Right lobe of liver (tissue), 4 donors: Measurements from ENCODE around the gene NLGN1.

Experiments used
- CTCF ChIP-seq, 4 donors: fragments of 200-600 bp in 3 of 4; fragments of 450-650 bp in 1 of 4; IDR thresholded peaks; one replicate each; pipeline versions ENCODE4 v1.5.1 to v1.8.0; 2016 to 2022; ENCODE audit warnings: antibody characterized with exemption in 4 of 4, mild to moderate bottlenecking in 2 of 4
- POLR2A ChIP-seq: fragments of 450-650 bp; IDR thresholded peaks from one replicate; pipeline ENCODE4 v1.6.1; 2017; ENCODE audit warnings: antibody characterized with exemption, mild to moderate bottlenecking
- donor health status: DM: no; HTN: no; CAD: no.
- donor health status: DM: no; HTN: no; CAD: no.
- donor health status: DM: no; HTN: yes; CAD: no.

GRCh38 chr3:173632945-173633344 is 235.4 kb downstream of the NLGN1 start:
- no peak for TF ChIP-seq CTCF (IDR thresholded peaks at IDR 0.05)
- no peak for TF ChIP-seq POLR2A
